GM18507 (cell line): ENCODE data around the gene ARMC9.
A peak's percentile ranks its signal among the peaks of the same experiment; 100 is the strongest.
"Not testable (repeated sequence)": the region's sequence is repeated elsewhere in the genome, so short reads cannot be mapped to it uniquely, and the experiment has no call there.

ENCODE experiments used
- DNase-seq: peaks from one replicate; pipeline ENCODE4 v3.0.0; 2011; ENCODE audit warnings: low read depth; ENCODE audit not compliant: insufficient read length; ENCODE audit errors: extremely low spot score
- FAIRE-seq: peaks from 2 replicates; lab custom pipeline; 2011; peaks lifted over from hg19 to GRCh38; lab: Jason Lieb, UNC

ARMC9 gene

GRCh38 chr2:231235217-231235616, 36.8 kb downstream of the ARMC9 start:
- FAIRE-seq (no peak), DNase-seq (no peak)

- no peak for DNase-seq
- no peak for FAIRE-seq
Observed at GRCh38 chr2:231238689-231239088, 40.3 kb downstream of the ARMC9 start.

GRCh38 chr2:231239751-231240150, 41.3 kb downstream of the ARMC9 start:
- FAIRE-seq: no peak
- no peak for DNase-seq

GRCh38 chr2:231241755-231242507, 43.5 kb downstream of the ARMC9 start:
- FAIRE-seq (no peak), DNase-seq (no peak)

GRCh38 chr2:231243866-231244265, 45.4 kb downstream of the ARMC9 start:
- no peak for FAIRE-seq
- DNase-seq: no peak

- DNase-seq: no peak
- FAIRE-seq: no peak
Observed at GRCh38 chr2:231244382-231245248, 46.2 kb downstream of the ARMC9 start.

GRCh38 chr2:231245249-231246094, 47.0 kb downstream of the ARMC9 start:
- FAIRE-seq (peak; percentile 47), DNase-seq (no peak)

- DNase-seq (no peak), FAIRE-seq (no peak)
Observed at GRCh38 chr2:231246171-231246842, 47.9 kb downstream of the ARMC9 start.

- FAIRE-seq (no peak), DNase-seq (no peak)
Observed at GRCh38 chr2:231250146-231250545, 51.7 kb downstream of the ARMC9 start.

- FAIRE-seq (no peak), DNase-seq (no peak)
Observed at GRCh38 chr2:231250698-231251097, 52.3 kb downstream of the ARMC9 start.

GRCh38 chr2:231253292-231253691, 54.9 kb downstream of the ARMC9 start:
- DNase-seq, FAIRE-seq: not testable (repeated sequence)

GRCh38 chr2:231256494-231256893, 58.1 kb downstream of the ARMC9 start:
- no peak for DNase-seq
- FAIRE-seq: no peak

- no peak for FAIRE-seq
- no peak for DNase-seq
Observed at GRCh38 chr2:231257763-231258162, 59.3 kb downstream of the ARMC9 start.

GRCh38 chr2:231258701-231259100, 60.3 kb downstream of the ARMC9 start:
- FAIRE-seq (no peak), DNase-seq (no peak)

GRCh38 chr2:231259104-231259503, 60.7 kb downstream of the ARMC9 start:
- no peak for DNase-seq
- no peak for FAIRE-seq

- FAIRE-seq: no peak
- DNase-seq: no peak
Observed at GRCh38 chr2:231260442-231261208, 62.2 kb downstream of the ARMC9 start.

GRCh38 chr2:231263118-231263831, 64.8 kb downstream of the ARMC9 start:
- FAIRE-seq: no peak

More at GRCh38 chr2:231263118-231263831, 64.8 kb downstream of the ARMC9 start:
- DNase-seq: no peak
